OCI-LY7 (cell line): ENCODE results near the gene RAB3IP. TPM values are rescaled to one million over a fixed set of nuclear protein-coding genes. Genes with fewer than 3 reads are reported as not detected.

Experiments
- BruUV-seq: library from RNA; stranded (reverse); fragments of 400-500 nt; replicated peaks from 2 replicates; lab custom pipeline; 2021; lab: Mats Ljungman, UMichigan
- CTCF ChIA-PET: fragments of 300-600 bp; sonication (Branson Sonifier 250); formaldehyde crosslinking; loops from one replicate; lab custom pipeline; 2022; ENCODE audit warnings: antibody characterized with exemption; ENCODE audit not compliant: unreplicated experiment; lab: Charles Lee
- POLR2A ChIA-PET: fragments of 300-600 bp; sonication (Branson Sonifier 250); formaldehyde crosslinking; loops from one replicate; lab custom pipeline; 2022; ENCODE audit warnings: antibody characterized with exemption; lab: Charles Lee
- DNase-seq: peaks from one replicate; pipeline ENCODE4 v3.0.0-alpha.2; 2015; ENCODE audit warnings: low spot score
- H2AFZ ChIP-seq: fragments of 200-600 bp; sonication (generic), shearing (Covaris generic); 2 replicates; pipeline ENCODE4 v1.6.1; 2014; ENCODE audit warnings: mild to moderate bottlenecking, antibody characterized with exemption, low read length, moderate library complexity
- H3K27ac ChIP-seq: fragments of 200-600 bp; sonication (generic); 2 replicates; pipeline ENCODE4 v1.5.1; 2014; ENCODE audit warnings: mixed run types, low read depth, mild to moderate bottlenecking, moderate library complexity, low read length, inconsistent platforms; ENCODE audit not compliant: poor library complexity, severe bottlenecking
- H3K36me3 ChIP-seq: fragments of 200-600 bp; sonication (generic); 2 replicates; pipeline ENCODE4 v1.6.1; 2014; ENCODE audit warnings: mild to moderate bottlenecking, antibody characterized with exemption, low read length, moderate library complexity, mixed read lengths; ENCODE audit not compliant: insufficient read depth
- H3K4me1 ChIP-seq: fragments of 200-600 bp; sonication (generic); 2 replicates; pipeline ENCODE4 v1.5.1; 2014; ENCODE audit warnings: mild to moderate bottlenecking, low read length; ENCODE audit not compliant: insufficient read depth, poor library complexity, severe bottlenecking
- H3K4me2 ChIP-seq: fragments of 200-600 bp; sonication (generic); 2 replicates; pipeline ENCODE4 v1.6.1; 2014; ENCODE audit warnings: mild to moderate bottlenecking, low read length
- H3K4me3 ChIP-seq: fragments of 200-600 bp; sonication (generic); 2 replicates; pipeline ENCODE4 v1.5.1; 2014; ENCODE audit warnings: mild to moderate bottlenecking, low read depth, low read length; ENCODE audit not compliant: poor library complexity, severe bottlenecking
- H3K79me2 ChIP-seq: fragments of 200-600 bp; sonication (generic); 2 replicates; pipeline ENCODE4 v1.6.1; 2016; ENCODE audit warnings: low read depth, mild to moderate bottlenecking, low read length, moderate library complexity, mixed read lengths; ENCODE audit not compliant: insufficient read depth
- H3K9me2 ChIP-seq: fragments of 200-600 bp; sonication (generic); 2 replicates; pipeline ENCODE4 v1.6.1; 2016; ENCODE audit warnings: mild to moderate bottlenecking, low read length, mixed read lengths; ENCODE audit not compliant: insufficient read depth
- H3K9me3 ChIP-seq: fragments of 200-600 bp; sonication (generic); 2 replicates; pipeline ENCODE4 v1.6.1; 2014; ENCODE audit warnings: mild to moderate bottlenecking, mixed run types, low read length, mixed read lengths
- H4K20me1 ChIP-seq: fragments of 200-600 bp; sonication (generic); 2 replicates; pipeline ENCODE4 v1.6.1; 2014; ENCODE audit warnings: mild to moderate bottlenecking, antibody characterized with exemption, low read length, moderate library complexity, mixed read lengths; ENCODE audit not compliant: insufficient read depth
- CTCF ChIP-seq: fragments of 200-600 bp; sonication (generic); conservative IDR thresholded peaks from 2 replicates; pipeline ENCODE4 v1.5.1; 2014; ENCODE audit warnings: mild to moderate bottlenecking, antibody characterized with exemption, low read length, moderate library complexity, mixed read lengths
- EZH2phosphoT487 ChIP-seq: fragments of 200-600 bp; sonication (generic); IDR thresholded peaks from 2 replicates; pipeline ENCODE4 v1.6.1; 2018; ENCODE audit warnings: low read depth, borderline replicate concordance, mild to moderate bottlenecking, mixed run types, antibody characterized with exemption, low read length, moderate library complexity, mixed read lengths
- intact Hi-C: fragments of 100-400 bp; cut with micrococcal nuclease; formaldehyde crosslinking; loops from one replicate; pipeline ENCODE4 v1.10.0; 2022; ENCODE audit not compliant: unreplicated experiment
- total RNA-seq, 2 experiments: library from RNA; depleted of rRNA in 1 of 2; stranded (reverse); fragments of >200 nt in 1 of 2; shearing (Covaris generic) in 1 of 2; gene quantifications; 2 replicates each; pipeline ENCODE4 v1.2.3, GENCODE V29; 2014 to 2022

Gene RAB3IP
- total RNA-seq, 2 experiments from 2014 or later: 49.0 to 60.6 TPM

GRCh38 chr12:69703146-69703642, 35.5 kb upstream of the RAB3IP start:
- TF ChIP-seq EZH2phosphoT487: no peak
- ChIA-PET CTCF (no interaction called here), POLR2A (interaction anchor here (0.9 to 1.2 kb wide), 2 partner anchors 17 to 40 kb away, joined by 3 read pairs; no protein-coding TSS in a partner anchor)
- peak overlapping the region; percentile 13; the same call in 1 of the 2 replicates for H2AFZ ChIP-seq
- no TSS peak for BruUV-seq
- no peaks in the 10 kb centered on the region for H4K20me1 ChIP-seq
- peaks cover 41% of the 10 kb centered on the region for H3K4me1 ChIP-seq
- intact Hi-C loops: no loop called here
- peaks cover 4% of the 10 kb centered on the region; the same call in 1 of the 2 replicates for H3K36me3 ChIP-seq
- DNase-seq: no peak
- H3K9me3 ChIP-seq: no peaks in the 10 kb centered on the region
- H3K9me2 ChIP-seq: no peaks in the 10 kb centered on the region
- H3K27ac ChIP-seq: no peak overlapping the region
- H3K79me2 ChIP-seq: peaks cover 10% of the 10 kb centered on the region
- H3K4me2 ChIP-seq: no peak overlapping the region
- no peak overlapping the region for H3K4me3 ChIP-seq

- Histone ChIP-seq H3K36me3 (no peaks in the 10 kb centered on the region), H3K9me3 (no peaks in the 10 kb centered on the region), H2AFZ (no peak overlapping the region), H3K4me2 (no peak overlapping the region), H3K4me3 (no peak overlapping the region), H3K4me1 (peaks cover 41% of the 10 kb centered on the region), H4K20me1 (no peaks in the 10 kb centered on the region), H3K9me2 (no peaks in the 10 kb centered on the region), H3K79me2 (no peaks in the 10 kb centered on the region), H3K27ac (peak overlapping the region; percentile 21)
- BruUV-seq: no TSS peak
- no peak for DNase-seq
- ChIA-PET POLR2A (interaction anchor here (0.6 to 1.4 kb wide), 3 partner anchors 14 to 52 kb away, joined by 3 to 4 read pairs (median 3); no protein-coding TSS in a partner anchor), CTCF (no interaction called here)
- intact Hi-C loops: no loop called here
- TF ChIP-seq EZH2phosphoT487: no peak
- TF ChIP-seq CTCF: no peak
Observed at GRCh38 chr12:69704357-69704756, 34.3 kb upstream of the RAB3IP start.

GRCh38 chr12:69708649-69709048, 30.0 kb upstream of the RAB3IP start:
- no peak overlapping the region for H2AFZ ChIP-seq
- no peaks in the 10 kb centered on the region for H3K9me2 ChIP-seq
- no peak overlapping the region for H3K4me3 ChIP-seq
- H3K4me2 ChIP-seq: no peak overlapping the region
- peak; percentile 42; the same call in 1 of the 2 replicates for TF ChIP-seq CTCF
- no peak for TF ChIP-seq EZH2phosphoT487
- H3K36me3 ChIP-seq: no peaks in the 10 kb centered on the region
- BruUV-seq: no TSS peak
- H4K20me1 ChIP-seq: no peaks in the 10 kb centered on the region
- POLR2A ChIA-PET: no interaction called here
- peaks cover 9% of the 10 kb centered on the region for H3K4me1 ChIP-seq
- H3K79me2 ChIP-seq: no peaks in the 10 kb centered on the region
- CTCF ChIA-PET: no interaction called here
- no peak for DNase-seq
- intact Hi-C loops: no loop called here
- no peak overlapping the region for H3K27ac ChIP-seq
- no peaks in the 10 kb centered on the region for H3K9me3 ChIP-seq
